A673 (cell line): Measurements from ENCODE around the gene RMDN3. TPM values are rescaled to one million over a fixed set of nuclear protein-coding genes. Genes with fewer than 3 reads are reported as not detected.

Experiments used
- BruUV-seq: library from RNA; stranded (reverse); fragments of 400-500 nt; replicated peaks from 2 replicates; lab custom pipeline; 2021; lab: Mats Ljungman, UMichigan
- CTCF ChIA-PET: fragments of 300-600 bp; sonication (Branson Sonifier 250); formaldehyde crosslinking; loops from one replicate; lab custom pipeline; 2022; ENCODE audit warnings: antibody characterized with exemption; lab: Charles Lee
- POLR2A ChIA-PET: fragments of 300-600 bp; sonication (Branson Sonifier 250); formaldehyde crosslinking; loops from one replicate; lab custom pipeline; 2022; ENCODE audit warnings: antibody characterized with exemption; ENCODE audit not compliant: low non-redundant PET; lab: Charles Lee
- DNase-seq: peaks from one replicate; pipeline ENCODE4 v3.0.0-alpha.2; 2015; ENCODE audit warnings: low spot score
- H3K27ac ChIP-seq: fragments of 200-600 bp; sonication (generic); 2 replicates; pipeline ENCODE4 v1.5.1; 2016; ENCODE audit warnings: mixed run types, low read depth, mild to moderate bottlenecking, mixed read lengths, antibody characterized with exemption, low read length; ENCODE audit not compliant: poor library complexity, severe bottlenecking
- H3K27me3 ChIP-seq: fragments of 200-600 bp; sonication (generic); replicated peaks from 2 replicates; pipeline ENCODE4 v1.6.1; 2017; ENCODE audit warnings: mixed run types, low read depth, mild to moderate bottlenecking, mixed read lengths, antibody characterized with exemption, low read length; ENCODE audit not compliant: insufficient read depth, poor library complexity
- H3K36me3 ChIP-seq: fragments of 200-600 bp; sonication (generic); 2 replicates; pipeline ENCODE4 v1.6.1; 2016; ENCODE audit warnings: mixed run types, mild to moderate bottlenecking, mixed read lengths, antibody characterized with exemption, low read length; ENCODE audit not compliant: insufficient read depth, poor library complexity, severe bottlenecking
- H3K4me1 ChIP-seq: fragments of 200-600 bp; sonication (generic); 2 replicates; pipeline ENCODE4 v1.6.1; 2017; ENCODE audit warnings: mixed run types, mild to moderate bottlenecking, mixed read lengths, antibody characterized with exemption, low read length; ENCODE audit not compliant: insufficient read depth, poor library complexity, severe bottlenecking
- H3K4me3 ChIP-seq: fragments of 200-600 bp; sonication (generic); 2 replicates; pipeline ENCODE4 v1.5.1; 2016; ENCODE audit warnings: low read depth, mixed run types, mild to moderate bottlenecking, mixed read lengths, low read length; ENCODE audit not compliant: poor library complexity, severe bottlenecking
- H3K9me3 ChIP-seq: fragments of 200-600 bp; sonication (generic); 2 replicates; pipeline ENCODE4 v1.6.1; 2016; ENCODE audit warnings: mixed run types, low read depth, mild to moderate bottlenecking, mixed read lengths, antibody characterized with exemption, low read length; ENCODE audit not compliant: poor library complexity, severe bottlenecking
- CTCF ChIP-seq: fragments of 300-800, 200-600 bp; sonication (generic); conservative IDR thresholded peaks from 2 replicates; pipeline ENCODE4 v1.5.1; 2017; ENCODE audit warnings: low read depth, mild to moderate bottlenecking, antibody characterized with exemption, low read length, moderate library complexity, mixed read lengths
- EZH2 ChIP-seq: fragments of 200-600 bp; sonication (generic); IDR thresholded peaks from 2 replicates; pipeline ENCODE4 v1.6.1; 2017; ENCODE audit warnings: borderline replicate concordance, low read depth, mild to moderate bottlenecking, mixed read lengths, antibody characterized with exemption, low read length; ENCODE audit not compliant: poor library complexity, severe bottlenecking
- intact Hi-C: fragments of 100-400 bp; cut with micrococcal nuclease; formaldehyde crosslinking; loops from one replicate; pipeline ENCODE4 v1.10.0; 2022; ENCODE audit not compliant: unreplicated experiment
- total RNA-seq: library from RNA; stranded (reverse); gene quantifications from 2 replicates; pipeline ENCODE4 v1.2.3, GENCODE V29; 2021

RMDN3 gene
- total RNA-seq, 1 experiment from 2014 or later = 50.8 TPM

- TF ChIP-seq EZH2 (no peak), CTCF (no peak)
- no peaks in the 10 kb centered on the region for H3K27me3 ChIP-seq
- intact Hi-C loops = no loop called here
- ChIA-PET CTCF (no interaction called here), POLR2A (no interaction called here)
- no TSS peak for BruUV-seq
- DNase-seq = no peak
- no peaks in the 10 kb centered on the region for H3K4me1 ChIP-seq
- H3K9me3 ChIP-seq = no peaks in the 10 kb centered on the region
- no peaks in the 10 kb centered on the region for H3K36me3 ChIP-seq
- H3K27ac ChIP-seq = no peak overlapping the region
- no peak overlapping the region for H3K4me3 ChIP-seq
These were observed 44.5 kb upstream of the RMDN3 start for GRCh38 chr15:40799523-40799922.

- Histone ChIP-seq H3K4me1 (peaks cover 8% of the 10 kb centered on the region), H3K9me3 (no peaks in the 10 kb centered on the region), H3K27me3 (no peaks in the 10 kb centered on the region), H3K4me3 (no peak overlapping the region), H3K36me3 (no peaks in the 10 kb centered on the region), H3K27ac (no peak overlapping the region)
- no peak for TF ChIP-seq EZH2
- TF ChIP-seq CTCF = no peak
- CTCF ChIA-PET = no interaction called here
- POLR2A ChIA-PET = no interaction called here
- BruUV-seq = no TSS peak
- intact Hi-C loops = no loop called here
- no peak for DNase-seq
These were observed 41.5 kb upstream of the RMDN3 start for GRCh38 chr15:40796512-40796911.

- no peak overlapping the region for H3K4me3 ChIP-seq
- no peaks in the 10 kb centered on the region for H3K9me3 ChIP-seq
- no peak overlapping the region for H3K27ac ChIP-seq
- ChIA-PET POLR2A (no interaction called here), CTCF (no interaction called here)
- H3K4me1 ChIP-seq = peaks cover 8% of the 10 kb centered on the region
- TF ChIP-seq CTCF (no peak), EZH2 (no peak)
- DNase-seq = no peak
- BruUV-seq = no TSS peak
- no peaks in the 10 kb centered on the region for H3K27me3 ChIP-seq
- intact Hi-C loops = no loop called here
- H3K36me3 ChIP-seq = no peaks in the 10 kb centered on the region
These were observed 41.0 kb upstream of the RMDN3 start for GRCh38 chr15:40796041-40796440.
